AG10803 (cell line): Measurements from ENCODE around the gene CABLES2.

ENCODE experiments used
- DNase-seq: peaks from one replicate; pipeline ENCODE4 v3.0.0; 2010; ENCODE audit warnings: low read depth
- H3K4me3 ChIP-seq: 2 replicates; pipeline ENCODE4 v1.5.1; 2011; ENCODE audit warnings: mild to moderate bottlenecking, low read length, control low read depth
- TF ChIP-seq, protein P1 (sequence below): conservative IDR thresholded peaks from 2 replicates; pipeline ENCODE4 v1.5.1; 2011; ENCODE audit warnings: mild to moderate bottlenecking, low read length, control low read depth, inconsistent platforms

CABLES2 gene

GRCh38 chr20:62352402-62353288 is 54.4 kb downstream of the CABLES2 start:
- no peak overlapping the region for H3K4me3 ChIP-seq
- DNase-seq = no peak
- TF ChIP-seq, protein P1, sequence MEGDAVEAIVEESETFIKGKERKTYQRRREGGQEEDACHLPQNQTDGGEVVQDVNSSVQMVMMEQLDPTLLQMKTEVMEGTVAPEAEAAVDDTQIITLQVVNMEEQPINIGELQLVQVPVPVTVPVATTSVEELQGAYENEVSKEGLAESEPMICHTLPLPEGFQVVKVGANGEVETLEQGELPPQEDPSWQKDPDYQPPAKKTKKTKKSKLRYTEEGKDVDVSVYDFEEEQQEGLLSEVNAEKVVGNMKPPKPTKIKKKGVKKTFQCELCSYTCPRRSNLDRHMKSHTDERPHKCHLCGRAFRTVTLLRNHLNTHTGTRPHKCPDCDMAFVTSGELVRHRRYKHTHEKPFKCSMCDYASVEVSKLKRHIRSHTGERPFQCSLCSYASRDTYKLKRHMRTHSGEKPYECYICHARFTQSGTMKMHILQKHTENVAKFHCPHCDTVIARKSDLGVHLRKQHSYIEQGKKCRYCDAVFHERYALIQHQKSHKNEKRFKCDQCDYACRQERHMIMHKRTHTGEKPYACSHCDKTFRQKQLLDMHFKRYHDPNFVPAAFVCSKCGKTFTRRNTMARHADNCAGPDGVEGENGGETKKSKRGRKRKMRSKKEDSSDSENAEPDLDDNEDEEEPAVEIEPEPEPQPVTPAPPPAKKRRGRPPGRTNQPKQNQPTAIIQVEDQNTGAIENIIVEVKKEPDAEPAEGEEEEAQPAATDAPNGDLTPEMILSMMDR = no peak

GRCh38 chr20:62351469-62352401 is 55.4 kb downstream of the CABLES2 start:
- DNase-seq = no peak
- no peak overlapping the region for H3K4me3 ChIP-seq

DNA sequence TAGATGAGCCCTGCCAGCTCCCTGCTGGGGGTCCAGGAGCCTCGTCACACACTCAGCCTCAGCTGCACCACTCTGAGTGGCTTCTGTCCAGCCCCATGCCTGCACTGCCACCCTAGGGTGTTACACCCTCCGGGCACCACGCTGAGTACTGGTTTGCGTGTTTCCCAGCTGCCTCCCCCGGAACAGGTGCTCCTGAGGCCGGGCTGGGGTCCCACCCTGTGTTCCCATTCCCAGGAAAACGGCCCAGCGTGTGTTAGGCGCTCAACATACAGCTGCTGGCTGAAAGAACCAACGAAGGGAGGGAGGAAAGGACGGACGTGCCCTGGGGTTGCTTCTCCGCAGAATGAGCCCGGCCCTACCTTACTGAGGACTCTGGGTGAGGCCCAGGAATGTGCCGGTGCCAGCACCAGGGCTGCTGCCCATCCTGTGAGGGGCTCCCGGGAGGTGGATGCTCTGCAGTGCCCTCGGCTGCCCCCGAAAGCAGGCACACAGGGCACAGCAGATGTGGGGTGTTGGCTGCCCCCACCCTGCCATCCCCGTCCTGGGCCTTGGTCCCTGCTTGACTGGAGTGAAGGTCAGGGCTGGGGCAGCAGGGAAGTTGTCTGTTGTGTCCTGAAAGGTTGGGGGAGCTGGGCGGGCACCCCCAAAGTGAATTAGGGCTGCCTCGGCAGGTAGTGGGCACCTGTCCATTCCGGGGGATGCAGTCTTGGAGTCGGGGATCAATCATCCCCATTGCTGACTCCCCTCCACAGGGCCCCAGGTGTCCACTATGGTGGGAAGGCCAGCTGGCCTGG is 56.3 kb downstream of the CABLES2 start:
- no peak overlapping the region for H3K4me3 ChIP-seq
- no peak for DNase-seq
- TF ChIP-seq, protein P1 = no peak

More at GRCh38 chr20:62351469-62352401, 55.4 kb downstream of the CABLES2 start:
- TF ChIP-seq, protein P1 = no peak

DNA sequence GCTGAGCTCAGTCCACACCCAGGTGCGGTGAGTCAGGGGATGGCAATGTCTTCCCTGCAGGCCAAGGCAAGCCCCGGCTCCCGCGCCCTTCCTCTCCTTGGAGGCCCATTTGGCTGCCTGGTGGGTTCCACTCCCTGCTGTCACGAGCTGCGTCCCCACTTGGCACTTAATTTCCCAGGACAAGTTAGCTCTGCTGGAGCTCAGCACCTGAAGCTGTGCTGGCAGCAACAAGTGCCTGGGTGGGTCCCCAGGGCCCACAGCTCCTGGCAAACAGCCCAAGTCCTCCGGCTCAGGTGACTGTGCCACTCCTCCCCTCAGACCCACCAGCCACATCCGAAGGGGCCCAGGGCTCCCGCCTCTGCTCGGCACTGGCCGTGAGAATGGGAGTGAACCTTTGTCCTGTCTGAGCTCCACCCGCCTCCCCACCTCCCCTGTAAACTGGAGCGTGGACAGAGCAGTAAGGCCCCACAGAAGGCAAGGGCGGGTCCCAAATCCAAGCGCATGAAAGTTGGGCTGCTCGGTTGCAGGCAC is 56.9 kb downstream of the CABLES2 start:
- TF ChIP-seq, protein P1 = no peak
- H3K4me3 ChIP-seq = no peak overlapping the region
- DNase-seq = no peak

DNA sequence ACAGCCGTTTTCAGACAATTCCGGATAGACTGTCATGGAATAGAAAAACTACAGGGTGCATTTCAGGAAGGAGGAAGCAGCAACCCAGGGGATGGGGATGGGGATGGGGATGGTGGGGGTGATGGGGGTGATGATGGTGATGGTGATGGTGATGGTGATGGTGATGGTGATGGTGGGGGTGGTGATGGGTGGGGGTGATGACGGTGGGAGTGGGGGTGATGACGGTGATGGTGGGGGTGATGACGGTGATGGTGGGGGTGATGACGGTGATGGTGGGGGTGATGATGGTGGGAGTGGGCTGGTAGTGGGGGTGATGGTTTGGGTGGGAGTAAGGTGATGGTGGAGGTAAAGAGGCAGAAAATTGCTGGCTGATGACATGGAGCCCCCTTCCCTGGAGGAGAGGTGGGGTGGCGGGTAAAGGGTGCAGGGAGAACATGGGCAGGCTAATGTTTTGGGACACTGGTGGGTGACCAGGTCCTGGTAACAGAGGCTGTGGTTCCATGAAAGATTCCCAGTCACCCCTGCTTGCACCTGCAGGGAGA is 57.5 kb downstream of the CABLES2 start:
- DNase-seq = no peak
- TF ChIP-seq, protein P1 = no peak
- H3K4me3 ChIP-seq = no peak overlapping the region

DNA sequence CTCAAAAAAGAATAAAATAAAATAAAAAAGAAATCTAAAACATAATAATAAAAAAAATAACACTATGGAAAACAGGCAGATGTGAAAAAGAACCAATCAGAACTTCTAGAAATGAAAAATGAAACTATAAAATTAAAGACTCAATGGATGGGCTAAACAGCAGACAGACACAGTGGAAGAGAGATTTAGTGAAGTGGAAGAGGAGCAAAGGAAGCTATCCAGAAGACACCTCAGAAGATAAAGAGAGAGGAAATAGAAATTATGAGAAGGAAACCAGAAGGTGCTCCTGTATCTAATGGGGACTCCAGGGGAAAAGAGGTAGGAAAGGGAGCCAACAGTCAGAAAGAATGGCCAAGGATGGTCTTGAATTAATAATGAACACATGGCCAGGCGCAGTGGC is 58.5 kb downstream of the CABLES2 start:
- DNase-seq = no peak
- TF ChIP-seq, protein P1 = no peak
- H3K4me3 ChIP-seq = no peak overlapping the region
